ENCODE data around the gene TSC22D4.

DNA sequence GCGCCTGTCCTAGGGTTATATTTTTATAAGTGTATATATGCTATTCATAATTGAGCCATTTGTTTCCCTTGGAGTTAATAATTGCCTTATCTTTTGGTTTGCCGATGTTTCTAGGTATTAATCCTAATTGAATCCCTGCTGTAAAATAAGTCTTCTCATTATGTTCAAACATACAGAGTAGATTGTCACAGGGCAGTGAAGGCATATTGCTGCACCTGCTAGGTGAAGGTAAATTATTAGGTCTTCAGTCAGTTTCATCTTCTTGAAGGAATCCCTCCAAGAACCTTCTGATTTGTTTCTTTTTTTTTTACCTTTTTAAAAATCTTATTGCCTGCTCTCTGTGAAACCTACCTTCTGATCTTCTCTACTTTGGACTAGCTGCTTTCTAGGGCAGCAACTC is 42.1 kb upstream of the TSC22D4 start:
- TF ChIP-seq GABPA (IDR thresholded peaks at IDR 0.05; ENCODE audit: low read depth), result no peak
- TF ChIP-seq NFIC (IDR thresholded peaks at IDR 0.05; ENCODE audit: borderline replicate concordance), result no peak
- no peak for TF ChIP-seq CTCF (IDR thresholded peaks at IDR 0.05)
- TF ChIP-seq, protein P1, sequence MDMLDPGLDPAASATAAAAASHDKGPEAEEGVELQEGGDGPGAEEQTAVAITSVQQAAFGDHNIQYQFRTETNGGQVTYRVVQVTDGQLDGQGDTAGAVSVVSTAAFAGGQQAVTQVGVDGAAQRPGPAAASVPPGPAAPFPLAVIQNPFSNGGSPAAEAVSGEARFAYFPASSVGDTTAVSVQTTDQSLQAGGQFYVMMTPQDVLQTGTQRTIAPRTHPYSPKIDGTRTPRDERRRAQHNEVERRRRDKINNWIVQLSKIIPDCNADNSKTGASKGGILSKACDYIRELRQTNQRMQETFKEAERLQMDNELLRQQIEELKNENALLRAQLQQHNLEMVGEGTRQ (IDR thresholded peaks at IDR 0.05; ENCODE audit: borderline replicate concordance, low read depth, low read length), result no peak
- TF ChIP-seq RCOR1 (IDR thresholded peaks at IDR 0.05; ENCODE audit: low read length), result no peak
- TF ChIP-seq EZH2phosphoT487 (IDR thresholded peaks at IDR 0.05; ENCODE audit: borderline replicate concordance, low read depth), result no peak
